ENCODE data around the gene FBRSL1.
A peak's percentile ranks its signal among the peaks of the same experiment; 100 is the strongest.

The FBRSL1 gene

GRCh38 chr12:132494294-132495164 is 4.6 kb downstream of the FBRSL1 start:
- peak in 1 of 2 experiments; percentile 86 for DNase-seq (ENCODE audit: low read depth in 1 of 2, low spot score in 1 of 2)
- H3K27ac ChIP-seq (replicated peaks): peak overlapping the region; percentile 65
- TF ChIP-seq SPI1 (IDR thresholded peaks at IDR 0.05; ENCODE audit: borderline replicate concordance, low read depth) (no peak), POLR2AphosphoS5 (IDR thresholded peaks at IDR 0.05; ENCODE audit: low read depth) (peak; percentile 38; the same call in 1 of the 2 replicates), GABPA (IDR thresholded peaks at IDR 0.05; ENCODE audit: low read depth) (no peak)
- TF ChIP-seq, protein P1, sequence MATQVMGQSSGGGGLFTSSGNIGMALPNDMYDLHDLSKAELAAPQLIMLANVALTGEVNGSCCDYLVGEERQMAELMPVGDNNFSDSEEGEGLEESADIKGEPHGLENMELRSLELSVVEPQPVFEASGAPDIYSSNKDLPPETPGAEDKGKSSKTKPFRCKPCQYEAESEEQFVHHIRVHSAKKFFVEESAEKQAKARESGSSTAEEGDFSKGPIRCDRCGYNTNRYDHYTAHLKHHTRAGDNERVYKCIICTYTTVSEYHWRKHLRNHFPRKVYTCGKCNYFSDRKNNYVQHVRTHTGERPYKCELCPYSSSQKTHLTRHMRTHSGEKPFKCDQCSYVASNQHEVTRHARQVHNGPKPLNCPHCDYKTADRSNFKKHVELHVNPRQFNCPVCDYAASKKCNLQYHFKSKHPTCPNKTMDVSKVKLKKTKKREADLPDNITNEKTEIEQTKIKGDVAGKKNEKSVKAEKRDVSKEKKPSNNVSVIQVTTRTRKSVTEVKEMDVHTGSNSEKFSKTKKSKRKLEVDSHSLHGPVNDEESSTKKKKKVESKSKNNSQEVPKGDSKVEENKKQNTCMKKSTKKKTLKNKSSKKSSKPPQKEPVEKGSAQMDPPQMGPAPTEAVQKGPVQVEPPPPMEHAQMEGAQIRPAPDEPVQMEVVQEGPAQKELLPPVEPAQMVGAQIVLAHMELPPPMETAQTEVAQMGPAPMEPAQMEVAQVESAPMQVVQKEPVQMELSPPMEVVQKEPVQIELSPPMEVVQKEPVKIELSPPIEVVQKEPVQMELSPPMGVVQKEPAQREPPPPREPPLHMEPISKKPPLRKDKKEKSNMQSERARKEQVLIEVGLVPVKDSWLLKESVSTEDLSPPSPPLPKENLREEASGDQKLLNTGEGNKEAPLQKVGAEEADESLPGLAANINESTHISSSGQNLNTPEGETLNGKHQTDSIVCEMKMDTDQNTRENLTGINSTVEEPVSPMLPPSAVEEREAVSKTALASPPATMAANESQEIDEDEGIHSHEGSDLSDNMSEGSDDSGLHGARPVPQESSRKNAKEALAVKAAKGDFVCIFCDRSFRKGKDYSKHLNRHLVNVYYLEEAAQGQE (IDR thresholded peaks at IDR 0.05; ENCODE audit: insufficient replicate concordance, low read depth): peak; percentile 77
- no peaks in the 10 kb centered on the region for H3K27me3 ChIP-seq (ENCODE audit: insufficient read depth, poor library complexity, severe bottlenecking)
- H3K4me3 ChIP-seq (replicated peaks; ENCODE audit: insufficient read depth, low read length): no peak overlapping the region

GRCh38 chr12:132495165-132495544 is 5.2 kb downstream of the FBRSL1 start:
- Histone ChIP-seq H3K27me3 (ENCODE audit: insufficient read depth, poor library complexity, severe bottlenecking) (no peaks in the 10 kb centered on the region), H3K27ac (replicated peaks) (peak overlapping the region; percentile 65), H3K4me3 (replicated peaks; ENCODE audit: insufficient read depth, low read length) (no peak overlapping the region)
- TF ChIP-seq, protein P1 (IDR thresholded peaks at IDR 0.05; ENCODE audit: insufficient replicate concordance, low read depth): no peak
- no peak for TF ChIP-seq CTCF (IDR thresholded peaks at IDR 0.05; ENCODE audit: insufficient read depth, low read length)
- no peak for TF ChIP-seq SPI1 (IDR thresholded peaks at IDR 0.05; ENCODE audit: borderline replicate concordance, low read depth)
- no peak for TF ChIP-seq POLR2AphosphoS5 (IDR thresholded peaks at IDR 0.05; ENCODE audit: low read depth)
- no peak for TF ChIP-seq GABPA (IDR thresholded peaks at IDR 0.05; ENCODE audit: low read depth)
- no peak for DNase-seq (ENCODE audit: low read depth in 1 of 2, low spot score in 1 of 2)

- Histone ChIP-seq H3K4me3 (replicated peaks; ENCODE audit: insufficient read depth, low read length) (no peak overlapping the region), H3K27me3 (ENCODE audit: insufficient read depth, poor library complexity, severe bottlenecking) (no peaks in the 10 kb centered on the region), H3K27ac (replicated peaks) (peak overlapping the region; percentile 65)
- no peak for TF ChIP-seq CTCF (IDR thresholded peaks at IDR 0.05; ENCODE audit: insufficient read depth, low read length)
- no peak for TF ChIP-seq GABPA (IDR thresholded peaks at IDR 0.05; ENCODE audit: low read depth)
- TF ChIP-seq SPI1 (IDR thresholded peaks at IDR 0.05; ENCODE audit: borderline replicate concordance, low read depth): no peak
- TF ChIP-seq, protein P1 (IDR thresholded peaks at IDR 0.05; ENCODE audit: insufficient replicate concordance, low read depth): no peak
- TF ChIP-seq POLR2AphosphoS5 (IDR thresholded peaks at IDR 0.05; ENCODE audit: low read depth): no peak
- no peak for DNase-seq (ENCODE audit: low read depth in 1 of 2, low spot score in 1 of 2)
Measured at GRCh38 chr12:132495629-132496357, 5.8 kb downstream of the FBRSL1 start.

Measured in HL-60 (cell line).